Fibroblast of lung (primary cell): ENCODE results near the gene CFAP77. TPM values are rescaled to one million over a fixed set of nuclear protein-coding genes. Genes with fewer than 3 reads are reported as not detected.
A peak's percentile ranks its signal among the peaks of the same experiment; 100 is the strongest.

Experiments
- DNase-seq, 2 donors: peaks; one replicate each; pipeline versions ENCODE4 v3.0.0 to v3.0.0-alpha.2; 2010; ENCODE audit warnings: low read depth in 2 of 2
- H2AFZ ChIP-seq: 2 replicates; pipeline ENCODE4 v1.5.1; 2012; ENCODE audit warnings: low read length, control low read depth, inconsistent platforms
- H3K27ac ChIP-seq: 2 replicates; pipeline ENCODE4 v1.5.1; 2011; ENCODE audit warnings: low read length, control low read depth; ENCODE audit not compliant: insufficient read depth
- H3K27me3 ChIP-seq: 2 replicates; pipeline ENCODE4 v1.5.1; 2011; ENCODE audit warnings: mild to moderate bottlenecking, low read length; ENCODE audit not compliant: control insufficient read depth, insufficient read depth
- H3K36me3 ChIP-seq: 2 replicates; pipeline ENCODE4 v1.5.1; 2011; ENCODE audit warnings: low read length; ENCODE audit not compliant: control insufficient read depth, insufficient read depth
- H3K4me1 ChIP-seq: 2 replicates; pipeline ENCODE4 v1.5.1; 2011; ENCODE audit warnings: low read length; ENCODE audit not compliant: control insufficient read depth, insufficient read depth; ENCODE audit errors: extremely low read depth
- H3K4me2 ChIP-seq: 2 replicates; pipeline ENCODE4 v1.5.1; 2011; ENCODE audit warnings: low read length, control low read depth; ENCODE audit not compliant: insufficient read depth; ENCODE audit errors: extremely low read depth
- H3K4me3 ChIP-seq, 4 experiments: fragments of 200-600 bp in 1 of 4; sonication (generic) in 1 of 4; replicated peaks in 1 of 4; 2 replicates each; pipeline ENCODE4 v1.5.1; 2011 to 2016; ENCODE audit warnings: low read length in 4 of 4, low read depth in 3 of 4, mild to moderate bottlenecking in 3 of 4, control low read depth in 2 of 4, inconsistent platforms in 1 of 4, mixed read lengths in 1 of 4; ENCODE audit not compliant: insufficient read depth in 1 of 4; ENCODE audit errors: control extremely low read depth in 1 of 4
- H3K79me2 ChIP-seq: 2 replicates; pipeline ENCODE4 v1.5.1; 2012; ENCODE audit warnings: mild to moderate bottlenecking, low read length, inconsistent platforms; ENCODE audit not compliant: control insufficient read depth, insufficient read depth
- H3K9ac ChIP-seq: 2 replicates; pipeline ENCODE4 v1.5.1; 2011; ENCODE audit warnings: mild to moderate bottlenecking, low read length, control low read depth; ENCODE audit not compliant: insufficient read depth
- H3K9me3 ChIP-seq: 2 replicates; pipeline ENCODE4 v1.5.1; 2012; ENCODE audit warnings: low read depth, low read length; ENCODE audit not compliant: control insufficient read depth, insufficient read depth
- H4K20me1 ChIP-seq: 2 replicates; pipeline ENCODE4 v1.5.1; 2011; ENCODE audit warnings: low read length; ENCODE audit not compliant: control insufficient read depth, insufficient read depth; ENCODE audit errors: extremely low read depth
- EZH2 ChIP-seq: IDR thresholded peaks from 2 replicates; pipeline ENCODE4 v1.5.1; 2012; ENCODE audit warnings: low read length, control low read depth, mild to moderate bottlenecking; ENCODE audit errors: missing control alignments
- polyA plus RNA-seq, 2 donors: library from polyadenylated mRNA; depleted of rRNA in 1 of 2; stranded (reverse) in 1 of 2; unstranded in 1 of 2; fragments of >200 nt; gene quantifications; 2 replicates each; pipeline ENCODE4 v1.2.1, GENCODE V29; 2011 to 2012; ENCODE audit warnings: missing spikeins in 1 of 2
- total RNA-seq: library from RNA; depleted of rRNA; stranded (reverse); fragments of >200 nt; gene quantifications from 2 replicates; pipeline ENCODE4 v1.2.1, GENCODE V29; 2014
- TF ChIP-seq, protein P1 (sequence below), 2 donors: IDR thresholded peaks in 1 of 2; conservative IDR thresholded peaks in 1 of 2; 1 replicate in 1 of 2; 2 replicates in 1 of 2; pipeline ENCODE4 v1.5.1; 2011 to 2012; ENCODE audit warnings: low read length in 2 of 2, control low read depth in 1 of 2, inconsistent platforms in 1 of 2, low read depth in 1 of 2, mild to moderate bottlenecking in 1 of 2

Gene CFAP77
- total and polyA plus RNA-seq, 2 donors (not counting 1 experiment from before 2014, with no cell fraction given), result not detected

DNA sequence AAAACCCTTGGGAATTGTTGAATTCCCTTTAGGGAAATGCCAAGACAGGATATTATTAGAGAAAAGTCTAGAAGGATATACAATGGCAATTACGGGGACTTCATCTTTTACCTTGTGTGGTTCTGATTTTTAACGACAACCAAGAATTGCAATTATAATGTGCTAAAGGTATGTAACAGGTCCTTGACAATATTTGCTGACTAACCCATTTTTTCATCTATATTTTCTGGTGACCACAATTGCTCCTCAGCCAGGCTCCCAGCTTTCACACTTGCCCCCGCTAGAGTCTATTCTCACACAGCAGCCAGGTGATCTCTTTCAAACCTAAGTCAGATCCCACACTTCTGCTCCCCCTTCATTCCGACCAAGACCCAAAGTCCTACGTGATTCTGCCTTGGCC is 206.7 kb downstream of the CFAP77 start:
- no peaks in the 10 kb centered on the region for H4K20me1 ChIP-seq
- no peaks in the 10 kb centered on the region for H3K4me1 ChIP-seq
- no peak overlapping the region for H3K9ac ChIP-seq
- no peak for TF ChIP-seq EZH2
- TF ChIP-seq, protein P1, sequence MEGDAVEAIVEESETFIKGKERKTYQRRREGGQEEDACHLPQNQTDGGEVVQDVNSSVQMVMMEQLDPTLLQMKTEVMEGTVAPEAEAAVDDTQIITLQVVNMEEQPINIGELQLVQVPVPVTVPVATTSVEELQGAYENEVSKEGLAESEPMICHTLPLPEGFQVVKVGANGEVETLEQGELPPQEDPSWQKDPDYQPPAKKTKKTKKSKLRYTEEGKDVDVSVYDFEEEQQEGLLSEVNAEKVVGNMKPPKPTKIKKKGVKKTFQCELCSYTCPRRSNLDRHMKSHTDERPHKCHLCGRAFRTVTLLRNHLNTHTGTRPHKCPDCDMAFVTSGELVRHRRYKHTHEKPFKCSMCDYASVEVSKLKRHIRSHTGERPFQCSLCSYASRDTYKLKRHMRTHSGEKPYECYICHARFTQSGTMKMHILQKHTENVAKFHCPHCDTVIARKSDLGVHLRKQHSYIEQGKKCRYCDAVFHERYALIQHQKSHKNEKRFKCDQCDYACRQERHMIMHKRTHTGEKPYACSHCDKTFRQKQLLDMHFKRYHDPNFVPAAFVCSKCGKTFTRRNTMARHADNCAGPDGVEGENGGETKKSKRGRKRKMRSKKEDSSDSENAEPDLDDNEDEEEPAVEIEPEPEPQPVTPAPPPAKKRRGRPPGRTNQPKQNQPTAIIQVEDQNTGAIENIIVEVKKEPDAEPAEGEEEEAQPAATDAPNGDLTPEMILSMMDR (conservative IDR thresholded peaks at IDR 0.05 in 1 of 2, IDR thresholded peaks at IDR 0.05 in 1 of 2; ENCODE audit: low read depth in 1 of 2, low read length in 2 of 2), result no peak
- no peaks in the 10 kb centered on the region for H3K79me2 ChIP-seq
- peaks cover 6% of the 10 kb centered on the region for H3K36me3 ChIP-seq
- no peak overlapping the region for H3K27ac ChIP-seq
- no peak overlapping the region for H2AFZ ChIP-seq
- H3K9me3 ChIP-seq, result no peaks in the 10 kb centered on the region
- no peak for DNase-seq
- H3K4me2 ChIP-seq, result no peak overlapping the region
- no peaks in the 10 kb centered on the region for H3K27me3 ChIP-seq
- H3K4me3 ChIP-seq, result no peak overlapping the region

DNA sequence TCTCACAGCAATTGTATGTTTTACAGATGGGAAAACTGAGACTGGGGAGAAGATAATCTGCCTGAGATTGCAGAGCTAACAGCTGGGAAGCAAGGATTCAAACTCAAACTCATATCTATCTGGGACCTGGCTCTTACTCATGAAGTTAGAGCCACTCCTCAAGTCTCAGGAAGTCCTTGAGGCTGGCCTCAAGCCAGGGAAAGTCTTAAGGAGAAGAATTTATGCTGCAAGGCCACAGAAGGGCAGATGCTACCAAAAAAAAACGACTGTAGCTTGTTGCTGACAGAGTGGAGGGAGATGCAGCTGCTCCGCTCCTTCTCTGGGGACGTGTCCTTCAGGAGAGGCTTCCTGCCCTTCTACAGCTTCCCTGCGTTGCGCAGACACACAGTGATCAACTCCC is 212.1 kb downstream of the CFAP77 start:
- Histone ChIP-seq H3K4me2 (no peak overlapping the region), H3K9ac (no peak overlapping the region), H3K4me3 (no peak overlapping the region), H4K20me1 (no peaks in the 10 kb centered on the region), H3K79me2 (no peaks in the 10 kb centered on the region), H3K27ac (no peak overlapping the region), H2AFZ (no peak overlapping the region), H3K36me3 (peaks cover 7% of the 10 kb centered on the region), H3K27me3 (no peaks in the 10 kb centered on the region), H3K9me3 (no peaks in the 10 kb centered on the region), H3K4me1 (no peaks in the 10 kb centered on the region)
- TF ChIP-seq, protein P1 (conservative IDR thresholded peaks at IDR 0.05 in 1 of 2, IDR thresholded peaks at IDR 0.05 in 1 of 2; ENCODE audit: low read depth in 1 of 2, low read length in 2 of 2), result no peak
- no peak for TF ChIP-seq EZH2
- peak; percentile 49 to 55 for DNase-seq

Other genes starting within 250 kb of the CFAP77 start
- 0.77 and 2.1 TPM in 2 replicates for gene NTNG2, start 248.2 kb upstream of the CFAP77 start, total RNA-seq
- gene NTNG2, start 248.2 kb upstream of the CFAP77 start, polyA plus RNA-seq, result 0.26 and 1.3 TPM in 2 replicates
- 78.1 and 78.3 TPM in 2 replicates for gene SETX, start 55.2 kb upstream of the CFAP77 start, total RNA-seq
- 27.3 and 31.5 TPM in 2 replicates for gene SETX, start 55.2 kb upstream of the CFAP77 start, polyA plus RNA-seq
- 6.9 and 8.2 TPM in 2 replicates for gene TTF1, start 3.4 kb upstream of the CFAP77 start, total RNA-seq
- gene TTF1, start 3.4 kb upstream of the CFAP77 start, polyA plus RNA-seq, result 11.6 and 13.4 TPM in 2 replicates
- not detected in 2 replicates for gene BARHL1, start 172.4 kb downstream of the CFAP77 start, total RNA-seq
- gene BARHL1, start 172.4 kb downstream of the CFAP77 start, polyA plus RNA-seq, result not detected in 2 replicates